Tibial artery (tissue), 4 donors: Measurements from ENCODE around the gene C5orf46.

Experiments
- DNase-seq, 2 donors: peaks; one replicate each; pipeline ENCODE4 v3.0.0-alpha.2; 2019
- H3K27ac ChIP-seq, 2 donors: fragments of 200-600 bp; sonication (generic) in 1 of 2; 1 replicate in 1 of 2; 2 replicates in 1 of 2; pipeline ENCODE4 v1.5.1; 2018 to 2019; ENCODE audit warnings: mild to moderate bottlenecking in 1 of 2
- H3K27me3 ChIP-seq, 2 donors: fragments of 200-600 bp; sonication (generic) in 1 of 2; one replicate each; pipeline versions ENCODE4 v1.5.1 to v1.6.0; 2016 to 2019
- H3K36me3 ChIP-seq, 3 donors: fragments of 200-600 bp; sonication (generic) in 2 of 3; one replicate each; pipeline ENCODE4 v1.5.1; 2016 to 2019; ENCODE audit warnings: mild to moderate bottlenecking in 2 of 3
- H3K4me1 ChIP-seq, 4 donors: fragments of 200-600 bp; sonication (generic) in 2 of 4; 1 replicate in 3 of 4; 2 replicates in 1 of 4; pipeline ENCODE4 v1.5.1; 2016 to 2019
- H3K4me3 ChIP-seq, 2 donors: fragments of 200-600 bp; sonication (generic) in 1 of 2; 1 replicate in 1 of 2; 2 replicates in 1 of 2; pipeline ENCODE4 v1.5.1; 2018 to 2019; ENCODE audit warnings: mild to moderate bottlenecking in 2 of 2
- H3K9me3 ChIP-seq, 3 donors: fragments of 200-600 bp; sonication (generic) in 1 of 3; one replicate each; pipeline ENCODE4 v1.5.1; 2016 to 2019
- intact Hi-C: fragments of 100-400 bp; cut with DNase I; formaldehyde crosslinking; loops from one replicate; pipeline ENCODE4 v1.15.0; 2023; ENCODE audit warnings: low total_unique reads
- TF ChIP-seq, protein P1 (sequence below), 2 experiments: fragments of 200-600 bp in 1 of 2; fragments of 450-650 bp in 1 of 2; IDR thresholded peaks; one replicate each; pipeline ENCODE4 v1.5.1; 2017 to 2019; ENCODE audit warnings: antibody characterized with exemption in 2 of 2, mild to moderate bottlenecking in 1 of 2, moderate library complexity in 1 of 2

Gene C5orf46

DNA sequence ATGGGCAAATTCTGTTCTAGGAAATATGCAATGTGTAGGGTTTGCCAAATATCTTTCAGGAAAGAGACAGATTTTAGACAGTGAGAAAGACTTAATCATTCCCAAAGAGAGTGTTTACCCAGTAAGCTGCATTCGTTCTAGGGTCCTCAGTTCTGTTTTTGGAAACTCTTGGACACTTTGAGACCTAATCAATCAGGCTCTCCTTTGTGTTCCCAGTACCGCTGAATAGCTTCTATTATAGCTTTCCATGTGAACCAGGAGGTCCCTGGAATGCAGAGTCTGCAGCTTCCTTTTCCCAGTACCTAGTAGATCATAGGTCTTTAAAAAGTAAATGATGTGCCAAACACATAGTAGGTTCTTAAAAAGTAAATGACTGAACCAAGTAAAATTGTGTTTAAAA is 63.5 kb downstream of the C5orf46 start:
- intact Hi-C loops, result no loop called here

More for the DNA sequence above, 63.5 kb downstream of the C5orf46 start:
- H3K36me3 ChIP-seq, result no peaks in the 10 kb centered on the region
- H3K4me1 ChIP-seq, result no peaks in the 10 kb centered on the region
- TF ChIP-seq, protein P1, sequence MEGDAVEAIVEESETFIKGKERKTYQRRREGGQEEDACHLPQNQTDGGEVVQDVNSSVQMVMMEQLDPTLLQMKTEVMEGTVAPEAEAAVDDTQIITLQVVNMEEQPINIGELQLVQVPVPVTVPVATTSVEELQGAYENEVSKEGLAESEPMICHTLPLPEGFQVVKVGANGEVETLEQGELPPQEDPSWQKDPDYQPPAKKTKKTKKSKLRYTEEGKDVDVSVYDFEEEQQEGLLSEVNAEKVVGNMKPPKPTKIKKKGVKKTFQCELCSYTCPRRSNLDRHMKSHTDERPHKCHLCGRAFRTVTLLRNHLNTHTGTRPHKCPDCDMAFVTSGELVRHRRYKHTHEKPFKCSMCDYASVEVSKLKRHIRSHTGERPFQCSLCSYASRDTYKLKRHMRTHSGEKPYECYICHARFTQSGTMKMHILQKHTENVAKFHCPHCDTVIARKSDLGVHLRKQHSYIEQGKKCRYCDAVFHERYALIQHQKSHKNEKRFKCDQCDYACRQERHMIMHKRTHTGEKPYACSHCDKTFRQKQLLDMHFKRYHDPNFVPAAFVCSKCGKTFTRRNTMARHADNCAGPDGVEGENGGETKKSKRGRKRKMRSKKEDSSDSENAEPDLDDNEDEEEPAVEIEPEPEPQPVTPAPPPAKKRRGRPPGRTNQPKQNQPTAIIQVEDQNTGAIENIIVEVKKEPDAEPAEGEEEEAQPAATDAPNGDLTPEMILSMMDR (IDR thresholded peaks at IDR 0.05), result no peak
- no peak overlapping the region for H3K27ac ChIP-seq
- H3K4me3 ChIP-seq, result no peak overlapping the region
- H3K9me3 ChIP-seq, result no peaks in the 10 kb centered on the region
- DNase-seq, result no peak
- no peaks in the 10 kb centered on the region for H3K27me3 ChIP-seq
